HG03108 (cell line): ENCODE measurements around the gene MGMT.
"Not testable (repeated sequence)": the region's sequence is repeated elsewhere in the genome, so short reads cannot be mapped to it uniquely, and the experiment has no call there.

Source experiments
- ATAC-seq: cut with Tn5 transposase; IDR thresholded peaks from one replicate; pipeline ENCODE4 v1.9.1; 2021; ENCODE audit warnings: moderate library complexity; ENCODE audit not compliant: unreplicated experiment

MGMT gene

DNA sequence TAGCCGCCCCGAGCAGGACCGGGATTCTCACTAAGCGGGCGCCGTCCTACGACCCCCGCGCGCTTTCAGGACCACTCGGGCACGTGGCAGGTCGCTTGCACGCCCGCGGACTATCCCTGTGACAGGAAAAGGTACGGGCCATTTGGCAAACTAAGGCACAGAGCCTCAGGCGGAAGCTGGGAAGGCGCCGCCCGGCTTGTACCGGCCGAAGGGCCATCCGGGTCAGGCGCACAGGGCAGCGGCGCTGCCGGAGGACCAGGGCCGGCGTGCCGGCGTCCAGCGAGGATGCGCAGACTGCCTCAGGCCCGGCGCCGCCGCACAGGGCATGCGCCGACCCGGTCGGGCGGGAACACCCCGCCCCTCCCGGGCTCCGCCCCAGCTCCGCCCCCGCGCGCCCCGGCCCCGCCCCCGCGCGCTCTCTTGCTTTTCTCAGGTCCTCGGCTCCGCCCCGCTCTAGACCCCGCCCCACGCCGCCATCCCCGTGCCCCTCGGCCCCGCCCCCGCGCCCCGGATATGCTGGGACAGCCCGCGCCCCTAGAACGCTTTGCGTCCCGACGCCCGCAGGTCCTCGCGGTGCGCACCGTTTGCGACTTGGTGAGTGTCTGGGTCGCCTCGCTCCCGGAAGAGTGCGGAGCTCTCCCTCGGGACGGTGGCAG lies at the start of gene MGMT:
Gene MGMT, plus strand, starts transcription at position 539 of the 656 bp plus-strand sequence.
- peak; percentile 88 for ATAC-seq

GRCh38 chr10:129417870-129418269 lies 49.2 kb upstream of the MGMT start:
- ATAC-seq = no peak

DNA sequence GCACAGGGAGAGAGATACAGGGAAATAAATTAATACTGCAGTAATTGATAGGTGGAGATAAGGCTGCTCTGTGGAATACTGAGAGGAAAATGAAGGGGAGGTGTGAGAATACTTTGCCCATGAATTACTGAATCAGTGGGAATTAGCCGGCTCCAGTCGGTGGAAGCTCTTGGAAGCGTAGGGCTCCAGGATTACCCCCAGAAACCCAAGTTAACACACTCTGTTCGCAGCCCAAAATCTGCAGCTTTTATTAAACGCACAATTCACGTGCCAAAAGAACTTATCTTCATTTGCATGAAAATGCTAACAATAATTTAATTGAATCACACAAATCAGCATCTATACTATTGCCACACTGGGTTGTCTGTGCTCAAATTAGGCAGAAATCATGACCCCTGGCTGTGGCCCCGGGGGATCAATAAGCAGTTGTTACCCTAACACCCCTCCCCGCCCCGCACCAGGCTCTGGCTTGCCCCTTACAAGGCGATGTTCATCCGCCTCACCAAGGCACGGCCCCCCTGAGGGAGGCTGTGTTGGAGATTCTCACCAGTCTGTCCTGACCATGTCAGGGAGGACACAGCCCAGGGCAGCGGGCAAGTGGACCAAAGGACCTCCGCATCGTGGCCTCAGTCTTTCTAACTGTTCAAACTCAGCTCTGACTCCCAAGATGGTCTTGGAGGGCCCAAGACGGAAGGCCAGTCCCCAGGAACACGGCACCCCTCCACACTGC lies 48.4 kb upstream of the MGMT start:
- no peak for ATAC-seq

DNA sequence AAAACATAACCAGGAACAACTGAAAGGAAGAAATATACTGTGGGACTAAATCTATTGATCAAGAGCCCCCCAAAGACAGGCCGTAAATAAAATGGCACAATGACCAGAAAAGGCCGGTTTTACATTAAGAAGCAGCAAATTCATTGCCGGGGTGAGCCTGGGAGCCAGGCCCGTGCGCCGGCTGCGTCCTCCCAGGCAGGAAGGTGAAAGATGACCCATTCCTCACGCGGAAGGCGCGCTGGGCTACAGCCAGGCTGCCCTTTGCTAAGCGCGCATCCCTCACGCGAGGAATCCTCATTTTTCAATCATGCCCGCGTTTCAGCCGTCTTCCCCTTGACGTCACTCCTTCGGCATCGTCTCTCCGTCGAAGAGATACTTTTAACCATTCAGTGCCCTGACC lies 47.6 kb upstream of the MGMT start:
- no peak for ATAC-seq

GRCh38 chr10:129421399-129422010 lies 45.5 kb upstream of the MGMT start:
- no peak for ATAC-seq

GRCh38 chr10:129424978-129425377 lies 42.1 kb upstream of the MGMT start:
- ATAC-seq = no peak

- no peak for ATAC-seq
Measured at GRCh38 chr10:129426606-129427005, 40.4 kb upstream of the MGMT start.

DNA sequence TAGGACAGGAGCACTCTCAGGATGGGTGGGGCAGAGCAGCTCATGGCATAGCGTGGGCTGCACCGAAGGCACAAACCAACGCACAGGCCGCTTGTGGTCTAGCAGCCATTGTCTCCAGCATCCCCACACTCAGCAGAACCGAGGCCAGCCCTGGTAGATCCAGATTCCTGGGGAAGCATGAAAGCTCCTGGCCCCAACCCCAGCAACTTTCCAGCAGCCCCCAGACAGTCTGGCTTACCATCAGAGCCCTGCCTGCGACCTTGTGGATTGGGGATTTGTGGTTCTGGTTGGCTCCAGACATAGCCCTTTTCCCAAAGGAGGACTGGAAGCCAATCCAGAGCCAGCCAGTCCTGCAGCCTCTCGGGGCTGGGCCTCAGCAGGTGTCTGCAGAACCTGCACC lies 33.8 kb upstream of the MGMT start:
- ATAC-seq = no peak

GRCh38 chr10:129435724-129436123 lies 31.3 kb upstream of the MGMT start:
- ATAC-seq = not testable (repeated sequence)

- ATAC-seq = no peak
Measured at GRCh38 chr10:129438024-129438423, 29.0 kb upstream of the MGMT start.

DNA sequence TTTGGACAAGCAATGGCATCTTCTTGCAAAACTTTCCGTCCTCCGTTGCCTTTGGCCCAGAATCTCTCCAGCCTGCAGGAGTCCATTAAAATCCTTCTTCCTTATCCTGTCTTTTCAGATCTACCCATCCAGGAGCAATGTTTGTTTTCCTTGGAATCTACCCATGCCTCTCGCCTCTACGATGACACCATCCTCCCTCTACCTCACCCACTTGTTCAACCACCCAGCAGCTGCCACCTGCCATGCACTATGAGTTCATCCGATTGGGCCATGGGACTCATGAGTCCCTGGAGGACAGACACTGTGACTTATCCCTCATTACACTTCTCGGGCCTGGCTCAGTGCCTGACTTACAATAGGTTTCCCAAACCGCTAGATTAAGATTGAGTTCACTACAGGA lies 26.8 kb upstream of the MGMT start:
- no peak for ATAC-seq

DNA sequence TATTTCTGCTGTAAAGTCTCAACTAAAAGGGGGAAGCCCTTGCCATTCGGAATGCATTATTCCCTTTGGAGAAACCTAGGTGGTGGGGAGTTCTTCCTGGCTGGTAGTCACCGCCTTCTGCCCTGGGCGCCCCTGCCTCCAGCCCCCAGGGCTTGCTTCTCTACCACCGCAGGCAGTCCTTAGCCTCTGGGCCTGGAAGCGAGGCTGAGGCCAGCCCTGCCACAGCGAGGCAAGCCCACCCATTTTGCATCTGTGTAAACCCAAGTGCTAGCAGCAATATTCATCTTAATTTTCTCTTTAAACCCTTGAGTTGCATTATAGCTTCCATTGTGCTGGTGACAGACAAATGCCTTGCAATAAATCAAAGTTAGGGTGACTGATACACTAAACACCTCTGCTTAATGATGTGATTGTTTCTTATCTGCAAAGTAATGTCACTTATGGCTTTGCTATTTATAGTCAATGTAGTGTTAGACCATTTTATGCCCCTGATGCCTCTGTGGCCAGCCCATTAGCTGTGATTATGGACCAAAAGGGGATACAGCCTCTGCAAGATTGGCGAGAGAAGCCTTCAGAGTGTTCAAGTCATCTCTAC lies 26.2 kb upstream of the MGMT start:
- ATAC-seq = no peak

- no peak for ATAC-seq
Measured at GRCh38 chr10:129441372-129442009, 25.6 kb upstream of the MGMT start.

- ATAC-seq = no peak
Measured at GRCh38 chr10:129442866-129443265, 24.2 kb upstream of the MGMT start.

- ATAC-seq = no peak
Measured at GRCh38 chr10:129444359-129444758, 22.7 kb upstream of the MGMT start.

DNA sequence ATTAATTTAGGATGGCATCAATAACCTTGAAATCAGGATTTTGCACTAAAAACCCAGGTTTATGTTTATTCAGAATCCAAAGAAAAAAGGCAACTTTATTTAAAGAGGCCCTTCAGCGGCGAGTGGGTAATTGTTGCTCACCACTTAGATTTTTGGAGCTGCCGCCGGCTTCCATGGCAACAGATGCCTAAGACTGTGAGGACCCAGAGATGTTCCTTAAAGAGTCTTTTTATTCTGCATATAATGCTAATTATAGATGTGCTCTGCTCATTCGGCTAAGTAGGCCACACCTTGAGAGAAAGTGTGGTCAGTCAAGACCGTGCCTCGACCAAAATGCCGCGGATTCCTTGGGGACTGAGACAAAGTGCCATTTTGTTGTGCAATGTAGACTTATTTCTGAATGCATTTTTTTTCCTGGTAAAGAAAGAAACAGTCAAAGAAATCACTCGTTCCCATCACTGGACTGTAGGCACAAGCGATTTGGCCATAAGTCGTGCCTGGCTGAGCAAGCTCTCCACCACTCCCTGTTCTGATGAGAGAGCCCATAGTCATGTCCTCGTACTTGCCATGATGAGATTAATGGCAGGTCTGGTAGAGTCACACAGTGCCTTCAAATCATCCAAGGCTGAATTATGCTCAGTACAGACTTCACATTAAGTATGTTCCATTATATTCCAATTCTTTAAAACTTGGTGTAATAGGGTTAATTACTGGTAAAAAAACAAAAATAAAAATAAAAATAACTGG lies 21.4 kb upstream of the MGMT start:
- ATAC-seq = no peak

DNA sequence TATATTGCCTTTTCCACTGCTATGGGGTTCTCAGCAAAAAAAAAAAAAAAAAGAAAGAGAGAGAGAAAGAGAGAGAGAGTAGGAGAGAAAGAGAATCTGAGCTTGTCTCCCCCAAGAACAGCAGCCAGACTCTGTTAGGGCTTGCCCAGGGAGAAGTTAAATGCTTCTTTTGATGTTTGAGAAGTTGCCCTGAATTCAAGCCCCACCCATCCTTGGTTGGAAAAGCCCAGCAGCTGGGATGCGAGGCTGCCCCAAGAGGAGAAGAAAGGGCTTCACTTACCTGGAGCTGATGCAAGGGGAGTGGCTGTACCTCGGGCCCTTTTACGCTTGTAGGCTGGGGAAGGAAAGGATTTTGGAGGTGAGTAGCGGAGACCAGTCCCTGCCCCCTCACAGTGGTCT lies 20.9 kb upstream of the MGMT start:
- ATAC-seq = no peak

GRCh38 chr10:129447486-129447885 lies 19.6 kb upstream of the MGMT start:
- ATAC-seq = no peak

GRCh38 chr10:129448086-129448485 lies 19.0 kb upstream of the MGMT start:
- no peak for ATAC-seq

DNA sequence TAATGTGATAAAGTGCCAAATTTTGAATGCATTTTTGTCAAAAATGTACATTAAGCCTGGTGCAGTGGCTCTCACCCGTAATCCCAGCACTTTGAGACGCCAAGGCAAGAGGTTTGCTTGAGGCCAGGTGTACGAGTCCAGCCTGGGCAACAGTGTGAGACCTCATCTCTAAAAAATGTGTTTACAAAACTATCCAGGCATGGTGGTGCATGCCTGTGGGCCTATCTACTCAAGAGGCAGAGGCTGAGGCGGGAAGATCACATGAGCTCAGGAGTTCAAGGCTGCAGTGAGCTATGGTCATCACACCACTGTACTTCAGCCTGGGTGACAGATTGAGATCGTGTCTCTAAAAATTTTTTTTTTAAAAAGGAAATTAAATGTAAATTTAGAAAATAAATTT lies 18.5 kb upstream of the MGMT start:
- ATAC-seq = no peak

GRCh38 chr10:129449893-129450292 lies 17.1 kb upstream of the MGMT start:
- no peak for ATAC-seq
